Transverse colon (tissue), 4 donors: ENCODE results near the gene GDPGP1.

ENCODE experiments used
- EP300 ChIP-seq: sonication (generic); formaldehyde crosslinking; IDR thresholded peaks from one replicate; pipeline ENCODE4 v1.6.1; 2017; ENCODE audit warnings: antibody characterized with exemption, low read depth
- POLR2A ChIP-seq: fragments of 450-650 bp; IDR thresholded peaks from one replicate; pipeline ENCODE4 v1.6.1; 2016; ENCODE audit warnings: antibody characterized with exemption, mild to moderate bottlenecking, moderate library complexity
- POLR2AphosphoS5 ChIP-seq, 3 donors: sonication (generic); formaldehyde crosslinking; IDR thresholded peaks; one replicate each; pipeline ENCODE4 v1.6.1; 2016; ENCODE audit warnings: antibody characterized with exemption in 3 of 3
- TF ChIP-seq, protein P1 (sequence below), 5 experiments: fragments of 200-600 bp in 3 of 5; fragments of 450-650 bp in 2 of 5; sonication (generic) in 3 of 5; IDR thresholded peaks; 1 replicate in 2 of 5; 2 replicates in 3 of 5; pipeline ENCODE4 v1.5.1; 2016 to 2017; ENCODE audit warnings: antibody characterized with exemption in 5 of 5, inconsistent platforms in 3 of 5, mild to moderate bottlenecking in 2 of 5, moderate library complexity in 1 of 5

DNA sequence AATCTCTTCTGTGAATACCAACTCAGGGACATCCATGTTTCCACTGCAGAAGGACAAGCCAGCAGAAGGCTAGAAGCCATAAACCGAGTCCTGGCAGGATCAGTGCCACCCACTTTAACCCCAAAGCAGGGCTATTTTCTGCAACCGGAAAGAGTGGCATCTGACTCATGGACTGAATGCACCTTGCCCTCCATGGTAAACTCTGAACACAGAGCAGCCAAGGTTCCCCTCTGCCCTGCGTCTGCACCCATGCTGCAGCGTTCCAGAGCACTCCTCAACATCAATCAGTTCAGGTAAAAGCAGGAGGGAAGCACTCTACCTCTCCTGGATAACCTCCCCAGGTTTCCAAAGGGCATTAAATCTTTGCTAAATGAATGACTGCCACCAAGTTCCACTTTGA is 30.7 kb downstream of the GDPGP1 start:
- TF ChIP-seq, protein P1, sequence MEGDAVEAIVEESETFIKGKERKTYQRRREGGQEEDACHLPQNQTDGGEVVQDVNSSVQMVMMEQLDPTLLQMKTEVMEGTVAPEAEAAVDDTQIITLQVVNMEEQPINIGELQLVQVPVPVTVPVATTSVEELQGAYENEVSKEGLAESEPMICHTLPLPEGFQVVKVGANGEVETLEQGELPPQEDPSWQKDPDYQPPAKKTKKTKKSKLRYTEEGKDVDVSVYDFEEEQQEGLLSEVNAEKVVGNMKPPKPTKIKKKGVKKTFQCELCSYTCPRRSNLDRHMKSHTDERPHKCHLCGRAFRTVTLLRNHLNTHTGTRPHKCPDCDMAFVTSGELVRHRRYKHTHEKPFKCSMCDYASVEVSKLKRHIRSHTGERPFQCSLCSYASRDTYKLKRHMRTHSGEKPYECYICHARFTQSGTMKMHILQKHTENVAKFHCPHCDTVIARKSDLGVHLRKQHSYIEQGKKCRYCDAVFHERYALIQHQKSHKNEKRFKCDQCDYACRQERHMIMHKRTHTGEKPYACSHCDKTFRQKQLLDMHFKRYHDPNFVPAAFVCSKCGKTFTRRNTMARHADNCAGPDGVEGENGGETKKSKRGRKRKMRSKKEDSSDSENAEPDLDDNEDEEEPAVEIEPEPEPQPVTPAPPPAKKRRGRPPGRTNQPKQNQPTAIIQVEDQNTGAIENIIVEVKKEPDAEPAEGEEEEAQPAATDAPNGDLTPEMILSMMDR (IDR thresholded peaks at IDR 0.05): no peak
- peak in 2 of 3 donors; percentile 75 to 83 for TF ChIP-seq POLR2AphosphoS5 (IDR thresholded peaks at IDR 0.05)
- no peak for TF ChIP-seq EP300
- no peak for TF ChIP-seq POLR2A
